Thoracic aorta (tissue), 2 donors: Measurements from ENCODE around the gene XYLT1. TPM values are rescaled to one million over a fixed set of nuclear protein-coding genes. Genes with fewer than 3 reads are reported as not detected.

ENCODE experiments used
- ATAC-seq: fragments of 150-250 bp; one replicate; pipeline ENCODE4 v1.8.0; 2017; ENCODE audit warnings: low read depth; ENCODE audit not compliant: insufficient number of reproducible peaks, low FRiP score
- DNase-seq: peaks from one replicate; pipeline ENCODE4 v3.0.0-alpha.2; 2020; ENCODE audit warnings: low spot score
- H3K27ac ChIP-seq, 2 donors: fragments of 200-600 bp; sonication (generic); 1 replicate in 1 of 2; 2 replicates in 1 of 2; pipeline ENCODE4 v1.5.1; 2016; ENCODE audit warnings: mild to moderate bottlenecking in 2 of 2, moderate library complexity in 2 of 2
- H3K27me3 ChIP-seq: fragments of 200-600 bp; sonication (generic); replicated peaks from 2 replicates; pipeline ENCODE4 v1.6.0; 2016; ENCODE audit warnings: mild to moderate bottlenecking; ENCODE audit not compliant: insufficient read depth
- H3K36me3 ChIP-seq: fragments of 200-600 bp; sonication (generic); one replicate; pipeline ENCODE4 v1.5.1; 2016
- H3K4me1 ChIP-seq, 2 donors: fragments of 200-600 bp; sonication (generic); 1 replicate in 1 of 2; 2 replicates in 1 of 2; pipeline versions ENCODE4 v1.5.1 to v1.6.0; 2016; ENCODE audit warnings: low read depth in 2 of 2, mild to moderate bottlenecking in 1 of 2; ENCODE audit not compliant: control insufficient read depth in 1 of 2
- H3K4me3 ChIP-seq: fragments of 200-600 bp; sonication (generic); 2 replicates; pipeline ENCODE4 v1.5.1; 2016; ENCODE audit warnings: mild to moderate bottlenecking
- H3K9me3 ChIP-seq: fragments of 200-600 bp; sonication (generic); 2 replicates; pipeline ENCODE4 v1.5.1; 2016
- total RNA-seq, 2 donors: library from RNA; depleted of rRNA; stranded (reverse); fragments of >200 nt; gene quantifications; one replicate each; pipeline versions ENCODE4 v1.1.0 to v1.2.3, GENCODE V29; 2016
- TF ChIP-seq, protein P1 (sequence below): fragments of 200-600 bp; sonication (generic); IDR thresholded peaks from one replicate; pipeline ENCODE4 v1.5.1; 2019; ENCODE audit warnings: antibody characterized with exemption

Gene XYLT1
- total RNA-seq, 2 donors from 2014 or later = 13.1 to 22.5 TPM

DNA sequence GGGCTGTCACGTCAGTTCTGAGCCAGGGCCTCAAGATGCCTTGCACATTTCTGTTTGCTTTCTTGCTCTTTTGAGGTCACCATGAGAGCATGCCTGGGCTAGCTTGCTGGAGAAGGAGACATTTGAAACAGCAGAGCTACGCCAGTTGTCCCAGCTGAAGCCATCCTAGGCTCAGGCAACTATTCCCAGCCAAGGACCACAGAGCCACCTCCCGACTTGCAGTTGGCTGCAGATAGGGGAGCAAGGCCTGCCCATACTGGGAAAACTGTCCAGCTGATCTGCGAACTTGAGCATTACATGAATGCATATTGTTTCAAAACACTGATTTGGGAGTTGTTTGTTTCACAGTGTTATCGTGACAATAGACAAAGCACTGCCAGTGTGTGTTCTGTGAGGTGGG, 340.8 kb downstream of the XYLT1 start:
- Histone ChIP-seq H3K4me3 (no peak overlapping the region), H3K4me1 (no peaks in the 10 kb centered on the region), H3K27me3 (no peaks in the 10 kb centered on the region), H3K9me3 (no peaks in the 10 kb centered on the region), H3K27ac (no peak overlapping the region), H3K36me3 (peaks cover 26% of the 10 kb centered on the region)
- TF ChIP-seq, protein P1, sequence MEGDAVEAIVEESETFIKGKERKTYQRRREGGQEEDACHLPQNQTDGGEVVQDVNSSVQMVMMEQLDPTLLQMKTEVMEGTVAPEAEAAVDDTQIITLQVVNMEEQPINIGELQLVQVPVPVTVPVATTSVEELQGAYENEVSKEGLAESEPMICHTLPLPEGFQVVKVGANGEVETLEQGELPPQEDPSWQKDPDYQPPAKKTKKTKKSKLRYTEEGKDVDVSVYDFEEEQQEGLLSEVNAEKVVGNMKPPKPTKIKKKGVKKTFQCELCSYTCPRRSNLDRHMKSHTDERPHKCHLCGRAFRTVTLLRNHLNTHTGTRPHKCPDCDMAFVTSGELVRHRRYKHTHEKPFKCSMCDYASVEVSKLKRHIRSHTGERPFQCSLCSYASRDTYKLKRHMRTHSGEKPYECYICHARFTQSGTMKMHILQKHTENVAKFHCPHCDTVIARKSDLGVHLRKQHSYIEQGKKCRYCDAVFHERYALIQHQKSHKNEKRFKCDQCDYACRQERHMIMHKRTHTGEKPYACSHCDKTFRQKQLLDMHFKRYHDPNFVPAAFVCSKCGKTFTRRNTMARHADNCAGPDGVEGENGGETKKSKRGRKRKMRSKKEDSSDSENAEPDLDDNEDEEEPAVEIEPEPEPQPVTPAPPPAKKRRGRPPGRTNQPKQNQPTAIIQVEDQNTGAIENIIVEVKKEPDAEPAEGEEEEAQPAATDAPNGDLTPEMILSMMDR = no peak
- no peak for DNase-seq
- no peak for ATAC-seq

DNA sequence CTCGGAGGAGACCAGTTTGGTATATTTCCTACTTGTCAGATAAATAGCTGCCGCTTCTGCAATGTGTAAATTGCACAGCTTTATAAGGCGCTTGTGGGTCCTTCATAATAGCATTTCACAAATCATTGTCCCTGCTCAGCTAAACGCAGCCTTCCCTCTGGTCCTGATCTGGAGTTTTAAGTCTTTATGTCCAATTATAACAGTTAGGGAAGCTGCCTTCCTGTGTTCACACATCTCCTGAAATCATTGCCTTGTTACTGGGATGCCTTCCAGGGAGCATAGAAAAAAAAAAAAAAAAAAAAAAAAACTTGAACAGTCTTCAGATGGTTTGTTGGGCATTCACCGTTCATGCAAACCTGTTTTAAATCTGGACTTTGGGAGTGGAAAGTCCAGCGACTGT, 342.0 kb downstream of the XYLT1 start:
- DNase-seq = no peak
- Histone ChIP-seq H3K9me3 (no peaks in the 10 kb centered on the region), H3K4me1 (no peaks in the 10 kb centered on the region), H3K36me3 (peaks cover 22% of the 10 kb centered on the region), H3K27ac (no peak overlapping the region), H3K27me3 (no peaks in the 10 kb centered on the region), H3K4me3 (no peak overlapping the region)
- TF ChIP-seq, protein P1 = no peak
- ATAC-seq = no peak

DNA sequence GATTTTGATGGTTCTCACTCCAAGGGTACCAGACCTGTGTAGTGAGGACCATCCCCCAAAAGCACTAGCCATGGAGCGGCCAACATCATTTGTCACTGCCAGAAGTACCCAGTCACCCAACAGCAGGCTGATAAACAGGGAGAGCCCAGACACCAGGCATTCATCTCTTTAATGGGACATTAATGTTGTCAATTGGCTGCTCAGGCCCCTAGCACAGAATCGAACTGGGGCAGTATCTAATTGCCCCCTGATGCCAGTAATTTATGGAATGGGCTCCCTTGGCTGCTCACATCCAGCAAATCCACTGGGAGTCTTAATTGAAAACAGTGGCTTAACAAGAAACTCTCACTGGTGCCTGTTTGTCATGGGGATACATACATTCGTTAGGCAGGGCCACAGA, 344.6 kb downstream of the XYLT1 start:
- no peaks in the 10 kb centered on the region for H3K27me3 ChIP-seq
- H3K36me3 ChIP-seq = peaks cover 14% of the 10 kb centered on the region
- H3K27ac ChIP-seq = no peak overlapping the region
- no peak overlapping the region for H3K4me3 ChIP-seq
- no peaks in the 10 kb centered on the region for H3K4me1 ChIP-seq
- ATAC-seq (no peak), DNase-seq (no peak)
- no peaks in the 10 kb centered on the region for H3K9me3 ChIP-seq
- TF ChIP-seq, protein P1 = no peak

DNA sequence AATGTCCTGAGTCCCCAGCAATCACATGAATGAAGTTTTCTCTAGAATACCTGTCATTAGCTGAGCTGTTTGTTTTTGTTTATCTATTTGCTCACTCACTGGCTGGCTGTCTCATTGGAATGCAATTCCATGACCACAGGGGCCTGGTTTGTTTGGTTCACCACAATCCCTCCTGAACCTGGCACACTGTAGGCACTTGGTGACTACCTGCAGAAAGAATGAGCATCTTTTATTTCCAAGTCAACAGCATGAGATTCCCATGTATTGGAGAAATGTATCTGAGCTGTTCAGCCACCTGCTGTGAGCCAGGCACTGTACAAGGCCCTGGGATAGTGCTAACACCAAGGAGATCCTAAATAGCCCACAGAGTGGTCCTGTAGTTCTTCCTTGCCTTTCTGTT, 345.1 kb downstream of the XYLT1 start:
- peaks cover 14% of the 10 kb centered on the region for H3K36me3 ChIP-seq
- DNase-seq (no peak), ATAC-seq (no peak)
- no peak overlapping the region for H3K4me3 ChIP-seq
- H3K27ac ChIP-seq = no peak overlapping the region
- no peaks in the 10 kb centered on the region for H3K9me3 ChIP-seq
- TF ChIP-seq, protein P1 = no peak
- no peaks in the 10 kb centered on the region for H3K4me1 ChIP-seq
- H3K27me3 ChIP-seq = no peaks in the 10 kb centered on the region

DNA sequence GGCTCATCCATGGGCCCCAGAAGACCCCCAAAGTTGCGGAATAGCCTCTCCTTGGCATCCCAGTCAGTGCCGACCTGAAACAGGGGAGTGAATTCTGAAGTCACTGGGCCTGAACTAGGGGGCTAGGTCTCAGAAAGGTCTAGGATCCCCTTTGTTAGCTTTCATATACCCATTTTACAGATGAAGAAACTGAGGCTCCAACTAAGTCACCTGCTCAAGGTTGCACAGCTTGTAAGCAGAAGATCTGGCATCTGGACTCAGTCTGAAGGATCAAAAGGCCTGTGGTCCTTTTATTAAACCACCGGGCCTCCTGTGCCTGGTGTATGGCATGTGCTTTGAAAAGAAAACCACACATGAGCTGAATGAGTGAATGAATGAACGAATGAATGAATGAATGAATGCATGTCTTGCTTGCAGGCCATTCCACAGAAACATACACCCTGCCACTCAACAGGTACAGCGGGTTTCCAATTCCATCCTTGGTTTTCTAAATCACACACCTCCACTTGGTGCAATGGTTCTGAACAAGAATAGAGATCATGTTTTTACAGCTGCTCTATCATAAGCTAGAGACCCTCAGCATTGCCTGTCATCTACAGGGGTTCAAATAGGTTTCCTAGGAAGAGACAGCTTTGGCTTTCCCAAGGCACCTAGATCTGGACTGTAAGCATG, 352.7 kb downstream of the XYLT1 start:
- TF ChIP-seq, protein P1 = no peak
- no peak overlapping the region for H3K4me3 ChIP-seq
- H3K27ac ChIP-seq = no peak overlapping the region
- DNase-seq = no peak
- no peaks in the 10 kb centered on the region for H3K9me3 ChIP-seq
- no peaks in the 10 kb centered on the region for H3K27me3 ChIP-seq
- H3K4me1 ChIP-seq = no peaks in the 10 kb centered on the region
- H3K36me3 ChIP-seq = no peaks in the 10 kb centered on the region
- no peak for ATAC-seq
